Keratinocyte (primary cell): ENCODE data around the gene PREB. TPM values are rescaled to one million over a fixed set of nuclear protein-coding genes. Genes with fewer than 3 reads are reported as not detected.

Experiments used
- DNase-seq: peaks from one replicate; pipeline ENCODE4 v3.0.0-alpha.2; 2011; ENCODE audit warnings: low read depth, missing footprints, low spot score
- FAIRE-seq: peaks from 2 replicates; lab custom pipeline; 2011; peaks lifted over from hg19 to GRCh38; lab: Jason Lieb, UNC
- H2AFZ ChIP-seq: 2 replicates; pipeline ENCODE4 v1.6.0; 2012; ENCODE audit warnings: low read length, control low read depth, inconsistent platforms; ENCODE audit not compliant: control insufficient read depth
- H3K27ac ChIP-seq: 2 replicates; pipeline ENCODE4 v1.5.1; 2011; ENCODE audit warnings: low read length; ENCODE audit not compliant: control insufficient read depth, insufficient read depth
- H3K27me3 ChIP-seq: 3 replicates; pipeline ENCODE4 v1.6.0; 2011; ENCODE audit warnings: low read length; ENCODE audit not compliant: control insufficient read depth, insufficient read depth; ENCODE audit errors: extremely low read depth
- H3K36me3 ChIP-seq, 2 experiments: 2 replicates in 1 of 2; 3 replicates in 1 of 2; pipeline ENCODE4 v1.5.1; 2011; ENCODE audit warnings: low read length in 2 of 2, mild to moderate bottlenecking in 1 of 2; ENCODE audit not compliant: control insufficient read depth in 2 of 2, insufficient read depth in 2 of 2; ENCODE audit errors: extremely low read depth in 1 of 2
- H3K4me1 ChIP-seq: 3 replicates; pipeline ENCODE4 v1.5.1; 2011; ENCODE audit warnings: low read length; ENCODE audit not compliant: control insufficient read depth, insufficient read depth; ENCODE audit errors: extremely low read depth
- H3K4me2 ChIP-seq: 3 replicates; pipeline ENCODE4 v1.6.0; 2011; ENCODE audit warnings: low read depth, low read length; ENCODE audit not compliant: control insufficient read depth, insufficient read depth; ENCODE audit errors: extremely low read depth
- H3K4me3 ChIP-seq, 3 experiments: fragments of 200-600 bp in 1 of 3; sonication (generic) in 1 of 3; 2 replicates in 2 of 3; 3 replicates in 1 of 3; pipeline ENCODE4 v1.5.1; 2011 to 2016; ENCODE audit warnings: low read length in 3 of 3, mild to moderate bottlenecking in 3 of 3, control low read depth in 2 of 3, inconsistent platforms in 1 of 3, low read depth in 1 of 3, mixed read lengths in 1 of 3, mixed run types in 1 of 3, moderate library complexity in 1 of 3; ENCODE audit not compliant: control insufficient read depth in 2 of 3, insufficient read depth in 2 of 3; ENCODE audit errors: extremely low read depth in 1 of 3
- H3K79me2 ChIP-seq: 2 replicates; pipeline ENCODE4 v1.6.0; 2012; ENCODE audit warnings: low read length; ENCODE audit not compliant: control insufficient read depth, insufficient read depth
- H3K9ac ChIP-seq: 3 replicates; pipeline ENCODE4 v1.6.0; 2011; ENCODE audit warnings: low read length; ENCODE audit not compliant: control insufficient read depth, insufficient read depth; ENCODE audit errors: extremely low read depth
- H3K9me1 ChIP-seq: 3 replicates; pipeline ENCODE4 v1.6.0; 2011; ENCODE audit warnings: low read length; ENCODE audit not compliant: control insufficient read depth, insufficient read depth; ENCODE audit errors: extremely low read depth
- H3K9me3 ChIP-seq: 2 replicates; pipeline ENCODE4 v1.5.1; 2012; ENCODE audit warnings: low read depth, low read length; ENCODE audit not compliant: control insufficient read depth
- H4K20me1 ChIP-seq: 3 replicates; pipeline ENCODE4 v1.6.0; 2011; ENCODE audit warnings: low read length; ENCODE audit not compliant: control insufficient read depth, insufficient read depth; ENCODE audit errors: extremely low read depth
- CTCF ChIP-seq, 3 experiments: IDR thresholded peaks in 1 of 3; conservative IDR thresholded peaks in 1 of 3; optimal IDR thresholded peaks in 1 of 3; 2 replicates in 2 of 3; 3 replicates in 1 of 3; pipeline versions ENCODE3 to v1.5.1; 2011; ENCODE audit warnings: low read length in 3 of 3, mild to moderate bottlenecking in 3 of 3, moderate library complexity in 2 of 3, control low read depth in 1 of 3, inconsistent platforms in 1 of 3; ENCODE audit not compliant: insufficient read depth in 2 of 3; ENCODE audit errors: extremely low read depth in 1 of 3
- EZH2 ChIP-seq: IDR thresholded peaks from one replicate; pipeline ENCODE4 v1.6.1; 2012; ENCODE audit warnings: inconsistent platforms, mild to moderate bottlenecking, low read length, moderate library complexity
- dilution Hi-C: fragments of 300-500 bp; cut with MboI; formaldehyde crosslinking; loops from one replicate; pipeline ENCODE4 v1.7.0; 2020; ENCODE audit warnings: low sequenced_read_pairs; ENCODE audit not compliant: extremely low pct_ligation_motif_present
- polyA plus RNA-seq, 5 experiments: library from polyadenylated mRNA; depleted of rRNA in 3 of 5; stranded (reverse) in 3 of 5; stranded (forward) in 1 of 5; unstranded in 1 of 5; fragments of >200 nt; gene quantifications; 1 replicate in 1 of 5; 2 replicates in 3 of 5; 3 replicates in 1 of 5; pipeline versions ENCODE4 v1.2.1 to v1.2.3, GENCODE V29; 2011 to 2012; ENCODE audit warnings: missing spikeins in 2 of 5, low read depth in 1 of 5, low replicate concordance in 1 of 5

Gene PREB
- polyA plus RNA-seq, 1 donor (not counting 4 experiments of a cell fraction or from before 2014, with no cell fraction given), result 48.7 TPM

- Histone ChIP-seq H3K9me3 (no peaks in the 10 kb centered on the region), H3K4me1 (peaks cover 7% of the 10 kb centered on the region), H3K4me2 (no peak overlapping the region), H3K9ac (no peak overlapping the region), H3K79me2 (peaks cover 20% of the 10 kb centered on the region), H3K9me1 (no peaks in the 10 kb centered on the region), H2AFZ (no peak overlapping the region), H3K27me3 (no peaks in the 10 kb centered on the region), H3K36me3 (peaks cover 20 to 26% of the 10 kb centered on the region in 2 experiments), H4K20me1 (no peaks in the 10 kb centered on the region), H3K4me3 (no peak overlapping the region), H3K27ac (no peak overlapping the region)
- dilution Hi-C loops, result no loop called here
- DNase-seq (no peak), FAIRE-seq (no peak)
- no peak for TF ChIP-seq EZH2
- no peak for TF ChIP-seq CTCF (optimal IDR thresholded peaks at IDR 0.05 in 1 of 3, IDR thresholded peaks at IDR 0.05 in 1 of 3, conservative IDR thresholded peaks at IDR 0.05 in 1 of 3; ENCODE audit: extremely low read depth in 1 of 3, insufficient read depth in 2 of 3, low read length in 3 of 3)
These were observed 4.0 kb downstream of the PREB start for GRCh38 chr2:27130396-27130795.

- Histone ChIP-seq H4K20me1 (no peaks in the 10 kb centered on the region), H3K4me3 (no peak overlapping the region), H3K27ac (no peak overlapping the region), H3K79me2 (peaks cover 16% of the 10 kb centered on the region), H3K36me3 (peaks cover 20 to 26% of the 10 kb centered on the region in 2 experiments), H3K4me1 (peaks cover 7% of the 10 kb centered on the region), H3K9me3 (no peaks in the 10 kb centered on the region), H3K9me1 (no peaks in the 10 kb centered on the region), H3K9ac (no peak overlapping the region), H2AFZ (no peak overlapping the region), H3K27me3 (peaks cover 2% of the 10 kb centered on the region), H3K4me2 (no peak overlapping the region)
- dilution Hi-C loops, result no loop called here
- TF ChIP-seq EZH2 (no peak), CTCF (optimal IDR thresholded peaks at IDR 0.05 in 1 of 3, IDR thresholded peaks at IDR 0.05 in 1 of 3, conservative IDR thresholded peaks at IDR 0.05 in 1 of 3; ENCODE audit: extremely low read depth in 1 of 3, insufficient read depth in 2 of 3, low read length in 3 of 3) (no peak)
- DNase-seq (no peak), FAIRE-seq (no peak)
These were observed 5.5 kb downstream of the PREB start for GRCh38 chr2:27128668-27129571.
